ENCODE data around the gene SLC9C1.

GRCh38 chr3:112280266-112280665 is 13.8 kb downstream of the SLC9C1 start:
- TF ChIP-seq CTCF (IDR thresholded peaks at IDR 0.05) (no peak), POLR2A (IDR thresholded peaks at IDR 0.05) (no peak), EP300 (IDR thresholded peaks at IDR 0.05) (no peak)

Data from sigmoid colon (tissue), 4 donors.